Small intestine (tissue), 7 donors: ENCODE results near the gene TIFAB. TPM values are rescaled to one million over a fixed set of nuclear protein-coding genes. Genes with fewer than 3 reads are reported as not detected.

Experiments used
- DNase-seq, 2 donors: peaks; one replicate each; pipeline versions ENCODE4 v3.0.0 to v3.0.0-alpha.2; 2013
- FAIRE-seq: peaks from 2 replicates; lab custom pipeline; 2012; peaks lifted over from hg19 to GRCh38; lab: Jason Lieb, UNC
- H3K27ac ChIP-seq, 3 donors: one replicate each; pipeline ENCODE4 v1.5.1; 2013; ENCODE audit warnings: low read length in 2 of 3, mild to moderate bottlenecking in 2 of 3, control low read depth in 1 of 3, inconsistent platforms in 1 of 3, low read depth in 1 of 3, moderate library complexity in 1 of 3
- H3K27me3 ChIP-seq, 3 donors: one replicate each; pipeline ENCODE4 v1.6.1; 2013; ENCODE audit warnings: low read length in 3 of 3, inconsistent platforms in 1 of 3; ENCODE audit not compliant: control insufficient read depth in 3 of 3, insufficient read depth in 3 of 3
- H3K36me3 ChIP-seq, 3 donors: one replicate each; pipeline ENCODE4 v1.6.1; 2013; ENCODE audit warnings: low read length in 3 of 3, inconsistent platforms in 1 of 3, low read depth in 1 of 3, mild to moderate bottlenecking in 1 of 3, moderate library complexity in 1 of 3; ENCODE audit not compliant: control insufficient read depth in 3 of 3, insufficient read depth in 2 of 3
- H3K4me1 ChIP-seq, 3 donors: one replicate each; pipeline ENCODE4 v1.6.1; 2013; ENCODE audit warnings: low read length in 2 of 3, inconsistent platforms in 1 of 3, low read depth in 1 of 3, mild to moderate bottlenecking in 1 of 3, moderate library complexity in 1 of 3; ENCODE audit not compliant: control insufficient read depth in 3 of 3, insufficient read depth in 2 of 3
- H3K4me3 ChIP-seq, 3 donors: one replicate each; pipeline ENCODE4 v1.5.1; 2013; ENCODE audit warnings: low read length in 3 of 3, control low read depth in 1 of 3, inconsistent platforms in 1 of 3, low read depth in 1 of 3, mild to moderate bottlenecking in 1 of 3, moderate library complexity in 1 of 3
- H3K9me3 ChIP-seq, 2 donors: one replicate each; pipeline ENCODE4 v1.6.1; 2013; ENCODE audit warnings: low read depth in 1 of 2, low read length in 1 of 2; ENCODE audit not compliant: control insufficient read depth in 2 of 2, insufficient read depth in 1 of 2
- WGBS, 3 donors: extraction: QIAGEN DNeasy Blood & Tissue Kit; methylation state at CpG; one replicate each; pipeline ENCODE4 v1.1.7; 2013; 5-methylcytosine and 5-hydroxymethylcytosine counted together
- polyA plus RNA-seq, 4 donors: library from polyadenylated mRNA; stranded (reverse) in 3 of 4; unstranded in 1 of 4; fragments of 200-250 nt in 3 of 4; fragments of 120-200 nt in 1 of 4; gene quantifications; one replicate each; pipeline versions ENCODE4 v1.2.1 to v1.2.3, GENCODE V29; 2013
- donor health status: healthy with polysubstance abuse.
- donor health status: control.
- donor health status: control.
- donor health status: Bipolar disorder and iron deficiency.
- donor health status: healthy.

TIFAB gene
- polyA plus RNA-seq, 4 donors = 0.07 to 1.4 (median 0.27) TPM; not detected in 1

- FAIRE-seq (no peak), DNase-seq (no peak)
- no peaks in the 10 kb centered on the region for H3K9me3 ChIP-seq
- 77 to 89% (median 79%) methylated on average over 10 of the region's 10 CpGs for WGBS, 3 donors
- H3K4me3 ChIP-seq = no peak overlapping the region
- H3K27ac ChIP-seq = no peak overlapping the region
- no peaks in the 10 kb centered on the region for H3K36me3 ChIP-seq
- peaks cover 0 to 5% (median 0%) of the 10 kb centered on the region in 3 donors for H3K4me1 ChIP-seq
- no peaks in the 10 kb centered on the region for H3K27me3 ChIP-seq
Observed at GRCh38 chr5:135438636-135439221, 13.4 kb downstream of the TIFAB start.

- H3K4me3 ChIP-seq = no peak overlapping the region
- DNase-seq = peak in 1 of 2 donors; percentile 52
- no peak for FAIRE-seq
- no peaks in the 10 kb centered on the region for H3K9me3 ChIP-seq
- H3K27me3 ChIP-seq = no peaks in the 10 kb centered on the region
- no peaks in the 10 kb centered on the region for H3K36me3 ChIP-seq
- no peak overlapping the region for H3K27ac ChIP-seq
- 25 to 55% (median 39%) methylated on average over 13 of the region's 13 CpGs for WGBS, 3 donors
- peaks cover 0 to 5% (median 0%) of the 10 kb centered on the region in 3 donors for H3K4me1 ChIP-seq
Observed at GRCh38 chr5:135437796-135438560, 14.2 kb downstream of the TIFAB start.

- Histone ChIP-seq H3K4me1 (peaks cover 0 to 5% (median 0%) of the 10 kb centered on the region in 3 donors), H3K27me3 (no peaks in the 10 kb centered on the region), H3K27ac (no peak overlapping the region), H3K9me3 (no peaks in the 10 kb centered on the region), H3K4me3 (no peak overlapping the region), H3K36me3 (no peaks in the 10 kb centered on the region)
- no peak for DNase-seq
- 72 to 78% (median 77%) methylated on average over 7 of the region's 7 CpGs for WGBS, 3 donors
- FAIRE-seq = no peak
Observed at GRCh38 chr5:135437422-135437795, 14.7 kb downstream of the TIFAB start.

- no peaks in the 10 kb centered on the region for H3K36me3 ChIP-seq
- H3K27ac ChIP-seq = no peak overlapping the region
- DNase-seq = no peak
- no peak for FAIRE-seq
- H3K27me3 ChIP-seq = no peaks in the 10 kb centered on the region
- H3K4me3 ChIP-seq = no peak overlapping the region
- peaks cover 0 to 5% (median 0%) of the 10 kb centered on the region in 3 donors for H3K4me1 ChIP-seq
- H3K9me3 ChIP-seq = no peaks in the 10 kb centered on the region
- 63 to 80% (median 72%) methylated on average over 7 of the region's 7 CpGs for WGBS, 3 donors
Observed at GRCh38 chr5:135436951-135437418, 15.2 kb downstream of the TIFAB start.

- Histone ChIP-seq H3K4me3 (no peak overlapping the region), H3K27me3 (no peaks in the 10 kb centered on the region), H3K27ac (no peak overlapping the region), H3K4me1 (peaks cover 0 to 5% (median 0%) of the 10 kb centered on the region in 3 donors), H3K36me3 (no peaks in the 10 kb centered on the region), H3K9me3 (no peaks in the 10 kb centered on the region)
- WGBS, 3 donors = 60 to 86% (median 69%) methylated on average over 9 of the region's 9 CpGs
- FAIRE-seq = no peak
- DNase-seq = no peak
Observed at GRCh38 chr5:135435467-135436330, 16.5 kb downstream of the TIFAB start.

- FAIRE-seq = no peak
- WGBS, 3 donors = 40 to 57% (median 44%) methylated on average over 24 of the region's 24 CpGs
- H3K4me3 ChIP-seq = no peak overlapping the region
- DNase-seq = no peak
- H3K27me3 ChIP-seq = no peaks in the 10 kb centered on the region
- H3K4me1 ChIP-seq = peaks cover 0 to 5% (median 0%) of the 10 kb centered on the region in 3 donors
- H3K36me3 ChIP-seq = no peaks in the 10 kb centered on the region
- no peaks in the 10 kb centered on the region for H3K9me3 ChIP-seq
- H3K27ac ChIP-seq = no peak overlapping the region
Observed at GRCh38 chr5:135434591-135435466, 17.3 kb downstream of the TIFAB start.

GRCh38 chr5:135433681-135434426 is 18.3 kb downstream of the TIFAB start:
- DNase-seq (no peak), FAIRE-seq (no peak)
- no peaks in the 10 kb centered on the region for H3K27me3 ChIP-seq
- no peaks in the 10 kb centered on the region for H3K36me3 ChIP-seq
- H3K4me1 ChIP-seq = peaks cover 0 to 14% (median 0%) of the 10 kb centered on the region in 3 donors
- H3K4me3 ChIP-seq = no peak overlapping the region
- WGBS, 3 donors = 70 to 89% (median 82%) methylated on average over 12 of the region's 12 CpGs
- H3K9me3 ChIP-seq = peaks cover 0 to under 1% of the 10 kb centered on the region in 2 donors
- no peak overlapping the region for H3K27ac ChIP-seq
